Keratinocyte (primary cell): ENCODE data around the gene CRK. TPM values are rescaled to one million over a fixed set of nuclear protein-coding genes. Genes with fewer than 3 reads are reported as not detected.

Experiments used
- DNase-seq: peaks from one replicate; pipeline ENCODE4 v3.0.0-alpha.2; 2011; ENCODE audit warnings: low read depth, missing footprints, low spot score
- FAIRE-seq: peaks from 2 replicates; lab custom pipeline; 2011; peaks lifted over from hg19 to GRCh38; lab: Jason Lieb, UNC
- H2AFZ ChIP-seq: 2 replicates; pipeline ENCODE4 v1.6.0; 2012; ENCODE audit warnings: low read length, control low read depth, inconsistent platforms; ENCODE audit not compliant: control insufficient read depth
- H3K27ac ChIP-seq: 2 replicates; pipeline ENCODE4 v1.5.1; 2011; ENCODE audit warnings: low read length; ENCODE audit not compliant: control insufficient read depth, insufficient read depth
- H3K27me3 ChIP-seq: 3 replicates; pipeline ENCODE4 v1.6.0; 2011; ENCODE audit warnings: low read length; ENCODE audit not compliant: control insufficient read depth, insufficient read depth; ENCODE audit errors: extremely low read depth
- H3K36me3 ChIP-seq, 2 experiments: 2 replicates in 1 of 2; 3 replicates in 1 of 2; pipeline ENCODE4 v1.5.1; 2011; ENCODE audit warnings: low read length in 2 of 2, mild to moderate bottlenecking in 1 of 2; ENCODE audit not compliant: control insufficient read depth in 2 of 2, insufficient read depth in 2 of 2; ENCODE audit errors: extremely low read depth in 1 of 2
- H3K4me1 ChIP-seq: 3 replicates; pipeline ENCODE4 v1.5.1; 2011; ENCODE audit warnings: low read length; ENCODE audit not compliant: control insufficient read depth, insufficient read depth; ENCODE audit errors: extremely low read depth
- H3K4me2 ChIP-seq: 3 replicates; pipeline ENCODE4 v1.6.0; 2011; ENCODE audit warnings: low read depth, low read length; ENCODE audit not compliant: control insufficient read depth, insufficient read depth; ENCODE audit errors: extremely low read depth
- H3K4me3 ChIP-seq, 3 experiments: fragments of 200-600 bp in 1 of 3; sonication (generic) in 1 of 3; 2 replicates in 2 of 3; 3 replicates in 1 of 3; pipeline ENCODE4 v1.5.1; 2011 to 2016; ENCODE audit warnings: low read length in 3 of 3, mild to moderate bottlenecking in 3 of 3, control low read depth in 2 of 3, inconsistent platforms in 1 of 3, low read depth in 1 of 3, mixed read lengths in 1 of 3, mixed run types in 1 of 3, moderate library complexity in 1 of 3; ENCODE audit not compliant: control insufficient read depth in 2 of 3, insufficient read depth in 2 of 3; ENCODE audit errors: extremely low read depth in 1 of 3
- H3K79me2 ChIP-seq: 2 replicates; pipeline ENCODE4 v1.6.0; 2012; ENCODE audit warnings: low read length; ENCODE audit not compliant: control insufficient read depth, insufficient read depth
- H3K9ac ChIP-seq: 3 replicates; pipeline ENCODE4 v1.6.0; 2011; ENCODE audit warnings: low read length; ENCODE audit not compliant: control insufficient read depth, insufficient read depth; ENCODE audit errors: extremely low read depth
- H3K9me1 ChIP-seq: 3 replicates; pipeline ENCODE4 v1.6.0; 2011; ENCODE audit warnings: low read length; ENCODE audit not compliant: control insufficient read depth, insufficient read depth; ENCODE audit errors: extremely low read depth
- H3K9me3 ChIP-seq: 2 replicates; pipeline ENCODE4 v1.5.1; 2012; ENCODE audit warnings: low read depth, low read length; ENCODE audit not compliant: control insufficient read depth
- H4K20me1 ChIP-seq: 3 replicates; pipeline ENCODE4 v1.6.0; 2011; ENCODE audit warnings: low read length; ENCODE audit not compliant: control insufficient read depth, insufficient read depth; ENCODE audit errors: extremely low read depth
- CTCF ChIP-seq, 3 experiments: IDR thresholded peaks in 1 of 3; conservative IDR thresholded peaks in 1 of 3; optimal IDR thresholded peaks in 1 of 3; 2 replicates in 2 of 3; 3 replicates in 1 of 3; pipeline versions ENCODE3 to v1.5.1; 2011; ENCODE audit warnings: low read length in 3 of 3, mild to moderate bottlenecking in 3 of 3, moderate library complexity in 2 of 3, control low read depth in 1 of 3, inconsistent platforms in 1 of 3; ENCODE audit not compliant: insufficient read depth in 2 of 3; ENCODE audit errors: extremely low read depth in 1 of 3
- EZH2 ChIP-seq: IDR thresholded peaks from one replicate; pipeline ENCODE4 v1.6.1; 2012; ENCODE audit warnings: inconsistent platforms, mild to moderate bottlenecking, low read length, moderate library complexity
- dilution Hi-C: fragments of 300-500 bp; cut with MboI; formaldehyde crosslinking; loops from one replicate; pipeline ENCODE4 v1.7.0; 2020; ENCODE audit warnings: low sequenced_read_pairs; ENCODE audit not compliant: extremely low pct_ligation_motif_present
- polyA plus RNA-seq, 5 experiments: library from polyadenylated mRNA; depleted of rRNA in 3 of 5; stranded (reverse) in 3 of 5; stranded (forward) in 1 of 5; unstranded in 1 of 5; fragments of >200 nt; gene quantifications; 1 replicate in 1 of 5; 2 replicates in 3 of 5; 3 replicates in 1 of 5; pipeline versions ENCODE4 v1.2.1 to v1.2.3, GENCODE V29; 2011 to 2012; ENCODE audit warnings: missing spikeins in 2 of 5, low read depth in 1 of 5, low replicate concordance in 1 of 5

Gene CRK
- polyA plus RNA-seq, 1 donor (not counting 4 experiments of a cell fraction or from before 2014, with no cell fraction given), result 127 TPM

- H3K9ac ChIP-seq, result no peak overlapping the region
- H3K27me3 ChIP-seq, result no peaks in the 10 kb centered on the region
- no peaks in the 10 kb centered on the region for H3K79me2 ChIP-seq
- no peak overlapping the region for H2AFZ ChIP-seq
- H3K36me3 ChIP-seq, result peaks cover 36 to 40% of the 10 kb centered on the region in 2 experiments
- FAIRE-seq (no peak), DNase-seq (no peak)
- no peaks in the 10 kb centered on the region for H4K20me1 ChIP-seq
- no peak for TF ChIP-seq CTCF (optimal IDR thresholded peaks at IDR 0.05 in 1 of 3, IDR thresholded peaks at IDR 0.05 in 1 of 3, conservative IDR thresholded peaks at IDR 0.05 in 1 of 3; ENCODE audit: extremely low read depth in 1 of 3, insufficient read depth in 2 of 3, low read length in 3 of 3)
- TF ChIP-seq EZH2, result no peak
- H3K9me1 ChIP-seq, result no peaks in the 10 kb centered on the region
- no peaks in the 10 kb centered on the region for H3K4me1 ChIP-seq
- no peak overlapping the region for H3K4me3 ChIP-seq
- H3K4me2 ChIP-seq, result no peak overlapping the region
- no peaks in the 10 kb centered on the region for H3K9me3 ChIP-seq
- dilution Hi-C loops, result no loop called here
- H3K27ac ChIP-seq, result no peak overlapping the region
These were observed 15.5 kb upstream of the CRK start for GRCh38 chr17:1471490-1471889.

GRCh38 chr17:1470755-1471462, 14.9 kb upstream of the CRK start:
- no peak overlapping the region for H3K9ac ChIP-seq
- H3K27ac ChIP-seq, result no peak overlapping the region
- no peak overlapping the region for H2AFZ ChIP-seq
- no peaks in the 10 kb centered on the region for H3K79me2 ChIP-seq
- peaks cover 36 to 40% of the 10 kb centered on the region in 2 experiments for H3K36me3 ChIP-seq
- H3K4me1 ChIP-seq, result no peaks in the 10 kb centered on the region
- TF ChIP-seq CTCF (optimal IDR thresholded peaks at IDR 0.05 in 1 of 3, IDR thresholded peaks at IDR 0.05 in 1 of 3, conservative IDR thresholded peaks at IDR 0.05 in 1 of 3; ENCODE audit: extremely low read depth in 1 of 3, insufficient read depth in 2 of 3, low read length in 3 of 3), result no peak
- TF ChIP-seq EZH2, result no peak
- H3K4me2 ChIP-seq, result no peak overlapping the region
- no peaks in the 10 kb centered on the region for H3K9me1 ChIP-seq
- no peaks in the 10 kb centered on the region for H3K9me3 ChIP-seq
- FAIRE-seq (no peak), DNase-seq (no peak)
- no peak overlapping the region for H3K4me3 ChIP-seq
- H4K20me1 ChIP-seq, result no peaks in the 10 kb centered on the region
- no peaks in the 10 kb centered on the region for H3K27me3 ChIP-seq
- dilution Hi-C loops, result no loop called here
